ENCODE data around the gene HOXB7. TPM values are rescaled to one million over a fixed set of nuclear protein-coding genes. Genes with fewer than 3 reads are reported as not detected.
A peak's percentile ranks its signal among the peaks of the same experiment; 100 is the strongest.

The HOXB7 gene
- total RNA-seq, 4 donors from 2014 or later, result 5.3 to 11.5 (median 8.4) TPM

- no peak for ATAC-seq (ENCODE audit: low FRiP score)
- TF ChIP-seq CTCF (IDR thresholded peaks at IDR 0.05), result no peak
- no peak for DNase-seq (ENCODE audit: low spot score)
Measured at GRCh38 chr17:48594538-48595277, 16.1 kb downstream of the HOXB7 start.

GRCh38 chr17:48593840-48594537 lies 16.8 kb downstream of the HOXB7 start:
- TF ChIP-seq CTCF (IDR thresholded peaks at IDR 0.05), result peak in 2 of 3 donors; percentile 67 to 68
- DNase-seq (ENCODE audit: low spot score) (no peak), ATAC-seq (ENCODE audit: low FRiP score) (peak; percentile 63)

- ATAC-seq (ENCODE audit: low FRiP score), result no peak
- TF ChIP-seq CTCF (IDR thresholded peaks at IDR 0.05), result no peak
- no peak for DNase-seq (ENCODE audit: low spot score)
Measured at GRCh38 chr17:48593126-48593829, 17.5 kb downstream of the HOXB7 start, which contains the start of gene HOXB5. Gene HOXB5, minus strand, starts transcription at chr17:48593779. Its CDS starts 97 bp downstream, at chr17:48593682.

GRCh38 chr17:48592577-48592976 lies 18.2 kb downstream of the HOXB7 start:
- ATAC-seq (ENCODE audit: low FRiP score) (no peak), DNase-seq (ENCODE audit: low spot score) (no peak)
- TF ChIP-seq CTCF (IDR thresholded peaks at IDR 0.05), result no peak

GRCh38 chr17:48592057-48592514 lies 18.7 kb downstream of the HOXB7 start:
- DNase-seq (ENCODE audit: low spot score) (no peak), ATAC-seq (ENCODE audit: low FRiP score) (no peak)
- no peak for TF ChIP-seq CTCF (IDR thresholded peaks at IDR 0.05)

- no peak for DNase-seq (ENCODE audit: low spot score)
- no peak for TF ChIP-seq CTCF (IDR thresholded peaks at IDR 0.05)
- ATAC-seq (ENCODE audit: low FRiP score), result no peak
Measured at GRCh38 chr17:48591255-48592056, 19.4 kb downstream of the HOXB7 start.

Data from omental fat pad (tissue), 4 donors.